ENCODE data around the gene OOSP3.

OOSP3 gene

GRCh38 chr11:59944720-59945119, 66.1 kb downstream of the OOSP3 start:
- DNase-seq (ENCODE audit: low read depth in 2 of 2): no peak
